Gastrocnemius medialis (tissue), 4 donors: Measurements from ENCODE around the gene PLA2G2A. TPM values are rescaled to one million over a fixed set of nuclear protein-coding genes. Genes with fewer than 3 reads are reported as not detected.
"Not testable (repeated sequence)": the region's sequence is repeated elsewhere in the genome, so short reads cannot be mapped to it uniquely, and the experiment has no call there.

ENCODE experiments used
- ATAC-seq, 2 donors: fragments of 150-250 bp; one replicate each; pipeline ENCODE4 v1.9.1; 2016
- DNase-seq, 2 donors: peaks; one replicate each; pipeline ENCODE4 v3.0.0-alpha.2; 2019
- H3K27ac ChIP-seq, 4 donors: fragments of 200-600 bp; sonication (generic); 1 replicate in 1 of 4; 2 replicates in 3 of 4; pipeline ENCODE4 v1.5.1; 2016 to 2018; ENCODE audit warnings: mild to moderate bottlenecking in 2 of 4, moderate library complexity in 1 of 4
- H3K27me3 ChIP-seq, 3 donors: fragments of 200-600 bp; sonication (generic) in 2 of 3; 1 replicate in 1 of 3; 2 replicates in 2 of 3; pipeline versions ENCODE4 v1.5.1 to v1.6.0; 2016 to 2019; ENCODE audit warnings: mild to moderate bottlenecking in 1 of 3, moderate library complexity in 1 of 3
- H3K36me3 ChIP-seq, 2 donors: fragments of 200-600 bp; sonication (generic) in 1 of 2; one replicate each; pipeline ENCODE4 v1.5.1; 2017 to 2018
- H3K4me1 ChIP-seq, 2 donors: fragments of 200-600 bp; sonication (generic) in 1 of 2; one replicate each; pipeline ENCODE4 v1.5.1; 2016 to 2017; ENCODE audit warnings: mild to moderate bottlenecking in 2 of 2
- H3K4me3 ChIP-seq, 4 donors: fragments of 200-600 bp; sonication (generic) in 3 of 4; 1 replicate in 1 of 4; 2 replicates in 3 of 4; pipeline ENCODE4 v1.5.1; 2016 to 2019; ENCODE audit warnings: mild to moderate bottlenecking in 2 of 4
- H3K9me3 ChIP-seq, 3 donors: fragments of 200-600 bp; sonication (generic) in 2 of 3; 1 replicate in 1 of 3; 2 replicates in 2 of 3; pipeline ENCODE4 v1.5.1; 2016 to 2019
- POLR2A ChIP-seq, 2 donors: fragments of 450-650 bp; IDR thresholded peaks; one replicate each; pipeline ENCODE4 v1.6.1; 2017; ENCODE audit warnings: antibody characterized with exemption in 2 of 2, mild to moderate bottlenecking in 2 of 2, moderate library complexity in 2 of 2
- in situ Hi-C, 4 donors: fragments of 200-750 bp; cut with MboI; loops; one replicate each; pipeline versions ENCODE4 v1.15.0 to v1.8.0; 2017; ENCODE audit warnings: low sequenced_read_pairs in 4 of 4
- intact Hi-C: fragments of 100-400 bp; cut with DNase I; formaldehyde crosslinking; loops from one replicate; pipeline ENCODE4 v1.15.1; 2023; ENCODE audit warnings: low total_unique reads
- total RNA-seq, 4 donors: library from RNA; depleted of rRNA; stranded (reverse); fragments of >200 nt; gene quantifications; one replicate each; pipeline versions ENCODE4 v1.1.0 to v1.2.3, GENCODE V29; 2016
- TF ChIP-seq, protein P1 (sequence below), 5 experiments: fragments of 450-650 bp in 3 of 5; fragments of 200-600 bp in 2 of 5; sonication (generic) in 2 of 5; IDR thresholded peaks in 4 of 5; conservative IDR thresholded peaks in 1 of 5; 1 replicate in 4 of 5; 2 replicates in 1 of 5; pipeline ENCODE4 v1.5.1; 2016 to 2019; ENCODE audit warnings: antibody characterized with exemption in 5 of 5, mild to moderate bottlenecking in 3 of 5, moderate library complexity in 3 of 5

The PLA2G2A gene
- total RNA-seq, 4 donors from 2014 or later, result 6.2 to 19.3 (median 13.6) TPM

DNA sequence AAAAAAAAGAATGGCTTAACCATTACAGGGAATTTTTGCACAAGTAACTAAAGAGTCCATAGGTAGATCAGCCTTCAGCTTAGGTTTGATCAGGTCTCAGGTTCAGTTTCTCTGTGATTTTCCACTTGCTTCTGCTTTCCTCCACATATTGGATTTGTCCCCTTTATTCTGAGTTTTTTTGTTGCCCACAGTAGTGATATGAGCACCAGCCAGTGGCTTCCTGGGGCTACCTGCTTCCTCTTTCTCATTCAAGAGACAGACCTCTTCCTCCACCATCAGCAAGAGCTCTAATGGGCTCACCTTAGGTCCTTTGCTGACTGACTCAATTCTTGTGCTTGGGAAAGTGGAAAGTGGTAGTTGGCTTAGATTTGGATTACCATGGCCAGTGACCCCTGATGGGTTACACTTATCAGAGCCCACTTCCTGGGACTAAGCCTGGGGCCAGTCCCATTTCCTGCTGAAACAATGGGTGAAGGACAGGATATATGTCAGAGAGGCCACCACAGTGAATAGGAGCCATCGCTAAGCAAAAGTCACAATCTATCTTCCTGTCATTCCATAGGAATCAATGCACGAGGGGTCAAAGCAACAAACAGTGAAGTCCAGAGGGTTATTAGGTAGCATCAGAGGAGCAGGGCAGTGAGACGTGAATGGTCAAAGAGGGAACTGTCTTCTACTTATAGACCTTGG is 43.2 kb downstream of the PLA2G2A start:
- Histone ChIP-seq H3K4me3 (no peak overlapping the region), H3K36me3 (no peaks in the 10 kb centered on the region), H3K9me3 (no peaks in the 10 kb centered on the region), H3K27me3 (no peaks in the 10 kb centered on the region), H3K27ac (no peak overlapping the region), H3K4me1 (no peaks in the 10 kb centered on the region)
- TF ChIP-seq POLR2A (IDR thresholded peaks at IDR 0.05), result no peak
- TF ChIP-seq, protein P1, sequence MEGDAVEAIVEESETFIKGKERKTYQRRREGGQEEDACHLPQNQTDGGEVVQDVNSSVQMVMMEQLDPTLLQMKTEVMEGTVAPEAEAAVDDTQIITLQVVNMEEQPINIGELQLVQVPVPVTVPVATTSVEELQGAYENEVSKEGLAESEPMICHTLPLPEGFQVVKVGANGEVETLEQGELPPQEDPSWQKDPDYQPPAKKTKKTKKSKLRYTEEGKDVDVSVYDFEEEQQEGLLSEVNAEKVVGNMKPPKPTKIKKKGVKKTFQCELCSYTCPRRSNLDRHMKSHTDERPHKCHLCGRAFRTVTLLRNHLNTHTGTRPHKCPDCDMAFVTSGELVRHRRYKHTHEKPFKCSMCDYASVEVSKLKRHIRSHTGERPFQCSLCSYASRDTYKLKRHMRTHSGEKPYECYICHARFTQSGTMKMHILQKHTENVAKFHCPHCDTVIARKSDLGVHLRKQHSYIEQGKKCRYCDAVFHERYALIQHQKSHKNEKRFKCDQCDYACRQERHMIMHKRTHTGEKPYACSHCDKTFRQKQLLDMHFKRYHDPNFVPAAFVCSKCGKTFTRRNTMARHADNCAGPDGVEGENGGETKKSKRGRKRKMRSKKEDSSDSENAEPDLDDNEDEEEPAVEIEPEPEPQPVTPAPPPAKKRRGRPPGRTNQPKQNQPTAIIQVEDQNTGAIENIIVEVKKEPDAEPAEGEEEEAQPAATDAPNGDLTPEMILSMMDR (IDR thresholded peaks at IDR 0.05 in 4 of 5, conservative IDR thresholded peaks at IDR 0.05 in 1 of 5), result no peak
- intact Hi-C loops, result no loop called here
- ATAC-seq, result no peak
- no peak for DNase-seq
- in situ Hi-C loops, result no loop called here

DNA sequence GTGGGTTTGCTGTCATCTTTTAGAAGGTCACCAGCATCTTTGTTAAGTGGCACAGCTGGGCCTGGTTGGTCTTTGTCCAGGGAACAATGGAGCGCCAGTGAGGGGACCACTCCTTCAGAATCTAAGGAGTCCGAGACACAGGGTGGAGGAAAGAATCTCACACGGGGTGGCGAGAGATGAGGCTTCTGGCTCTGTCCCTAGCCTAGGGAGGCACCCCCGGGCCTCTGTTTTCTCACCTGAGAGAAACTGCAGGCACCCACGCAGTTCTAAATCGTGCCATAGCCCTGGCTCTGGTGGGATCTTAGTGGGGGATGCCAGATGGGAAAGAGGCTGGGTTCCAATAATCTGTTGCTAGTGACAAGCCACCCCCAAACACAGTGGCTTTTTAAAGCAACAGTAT is 45.1 kb downstream of the PLA2G2A start:
- ATAC-seq, result no peak
- Histone ChIP-seq H3K36me3 (no peaks in the 10 kb centered on the region), H3K27me3 (no peaks in the 10 kb centered on the region), H3K4me1 (no peaks in the 10 kb centered on the region), H3K27ac (no peak overlapping the region), H3K4me3 (no peak overlapping the region), H3K9me3 (no peaks in the 10 kb centered on the region)
- intact Hi-C loops, result no loop called here
- no peak for DNase-seq
- in situ Hi-C loops, result no loop called here
- no peak for TF ChIP-seq POLR2A (IDR thresholded peaks at IDR 0.05)
- TF ChIP-seq, protein P1 (IDR thresholded peaks at IDR 0.05 in 4 of 5, conservative IDR thresholded peaks at IDR 0.05 in 1 of 5), result no peak

DNA sequence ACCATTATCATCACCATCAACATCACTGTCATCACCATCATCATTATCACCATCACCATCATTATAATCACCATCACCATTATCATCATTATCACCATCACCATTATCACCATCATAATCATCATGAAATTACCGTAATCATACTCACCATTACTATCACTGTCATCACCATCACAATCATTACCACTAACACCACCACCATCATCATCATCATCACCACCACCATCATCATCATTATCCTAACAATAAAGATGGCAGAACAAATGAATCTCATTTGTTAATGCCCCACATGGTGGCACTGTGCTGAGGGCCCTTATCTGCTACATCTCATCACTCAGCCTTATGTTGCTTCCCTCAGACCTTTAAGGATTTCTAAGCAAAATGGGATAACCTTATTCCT is 46.6 kb downstream of the PLA2G2A start:
- Histone ChIP-seq H3K9me3 (no peaks in the 10 kb centered on the region), H3K4me1 (no peaks in the 10 kb centered on the region), H3K36me3 (no peaks in the 10 kb centered on the region), H3K4me3 (no peak overlapping the region), H3K27ac (no peak overlapping the region), H3K27me3 (no peaks in the 10 kb centered on the region)
- ATAC-seq, result no peak
- no peak for DNase-seq
- TF ChIP-seq, protein P1 (IDR thresholded peaks at IDR 0.05 in 4 of 5, conservative IDR thresholded peaks at IDR 0.05 in 1 of 5), result no peak
- no peak for TF ChIP-seq POLR2A (IDR thresholded peaks at IDR 0.05)
- in situ Hi-C loops (no loop called here), intact Hi-C loops (no loop called here)

DNA sequence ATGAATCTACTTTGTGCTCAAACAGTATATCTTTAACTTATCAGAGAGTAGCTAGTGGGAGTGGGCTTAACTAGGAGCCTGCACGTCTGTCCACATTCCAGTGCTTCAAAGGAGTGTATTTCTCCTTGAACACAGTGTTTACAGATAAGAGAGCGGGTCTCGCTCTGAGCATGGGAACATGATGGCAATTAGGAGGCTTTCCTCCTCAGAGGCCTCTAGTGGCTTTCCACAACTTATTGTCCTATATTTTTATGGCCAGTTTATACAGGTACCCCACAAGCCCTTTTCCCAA is 52.3 kb downstream of the PLA2G2A start:
- in situ Hi-C loops, H3K36me3 ChIP-seq, H3K4me3 ChIP-seq, H3K9me3 ChIP-seq, ATAC-seq, H3K27me3 ChIP-seq, intact Hi-C loops, H3K4me1 ChIP-seq, H3K27ac ChIP-seq, DNase-seq: not testable (repeated sequence)

DNA sequence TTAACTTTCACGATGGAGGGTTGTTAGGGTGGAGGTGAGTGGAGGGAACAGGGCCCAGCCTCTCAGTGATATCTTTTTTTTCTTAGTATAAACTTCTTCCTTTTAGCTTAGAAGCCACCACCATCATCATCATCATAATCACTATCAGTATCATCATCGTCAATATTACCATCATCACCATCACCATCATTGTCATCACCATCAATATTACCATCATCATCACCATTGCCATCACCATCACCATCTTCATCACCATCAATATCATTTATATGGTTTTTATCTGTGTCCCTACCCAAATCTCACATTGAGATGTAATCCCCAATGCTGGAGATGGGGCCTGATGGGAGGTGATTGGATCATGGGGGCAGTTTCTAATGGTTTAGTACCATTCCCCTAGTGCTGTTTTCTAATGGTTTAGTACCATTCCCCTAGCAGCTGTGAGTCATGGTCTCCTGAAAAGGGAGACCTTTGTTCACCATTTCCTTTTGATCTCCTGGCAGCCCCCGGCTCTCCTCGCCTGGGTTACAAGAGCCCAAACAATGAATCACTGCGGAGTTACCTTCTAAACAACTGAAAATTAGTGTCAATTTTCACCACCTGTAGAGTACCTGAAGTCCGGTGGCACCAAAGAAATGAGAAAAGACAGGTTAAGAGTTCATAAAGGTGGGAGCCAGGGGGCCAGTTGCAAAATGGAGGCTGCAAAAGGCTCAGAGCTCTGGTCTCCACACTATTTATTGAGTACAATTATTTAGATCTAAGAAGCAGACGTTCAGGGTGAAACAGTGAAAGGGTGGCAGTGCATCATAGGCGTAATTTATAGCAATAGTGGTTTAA is 52.9 kb downstream of the PLA2G2A start:
- intact Hi-C loops (no loop called here), in situ Hi-C loops (no loop called here)
- no peak for TF ChIP-seq POLR2A (IDR thresholded peaks at IDR 0.05)
- TF ChIP-seq, protein P1 (IDR thresholded peaks at IDR 0.05 in 4 of 5, conservative IDR thresholded peaks at IDR 0.05 in 1 of 5), result no peak
- Histone ChIP-seq H3K4me3 (no peak overlapping the region), H3K27me3 (no peaks in the 10 kb centered on the region), H3K27ac (no peak overlapping the region), H3K9me3 (no peaks in the 10 kb centered on the region), H3K36me3 (no peaks in the 10 kb centered on the region), H3K4me1 (no peaks in the 10 kb centered on the region)
- ATAC-seq (no peak), DNase-seq (no peak)
